Activated B cell treated with CpG ODN at 0.5 μM for 24 hours (primary cell): ENCODE measurements around the gene CCDC73. TPM values are rescaled to one million over a fixed set of nuclear protein-coding genes. Genes with fewer than 3 reads are reported as not detected.

ENCODE experiments used
- ATAC-seq: fragments of 200-7000 bp; cut with Tn5 transposase; one replicate; pipeline ENCODE4 v1.10.0; 2021; ENCODE audit warnings: low read depth, mild to moderate bottlenecking, moderate library complexity
- CTCF ChIA-PET: fragments of 350-600 bp; sonication (Branson Sonifier 250); formaldehyde crosslinking; loops from one replicate; lab custom pipeline; 2021; ENCODE audit warnings: antibody characterized with exemption; lab: Charles Lee
- POLR2A ChIA-PET: fragments of 350-600 bp; sonication (Branson Sonifier 250); formaldehyde crosslinking; loops from one replicate; lab custom pipeline; 2021; ENCODE audit warnings: antibody characterized with exemption; lab: Charles Lee
- DNase-seq: peaks from one replicate; pipeline ENCODE4 v3.0.0; 2022
- H3K27ac Mint-ChIP-seq: one replicate; pipeline ENCODE4 v1.8.0; 2020; ENCODE audit warnings: mixed read lengths
- H3K27me3 Mint-ChIP-seq: one replicate; pipeline ENCODE4 v1.8.0; 2021; ENCODE audit warnings: mixed read lengths
- H3K36me3 Mint-ChIP-seq: one replicate; pipeline ENCODE4 v1.8.0; 2021; ENCODE audit warnings: low read depth, mixed read lengths
- H3K4me1 Mint-ChIP-seq: one replicate; pipeline ENCODE4 v1.8.0; 2021; ENCODE audit warnings: mixed read lengths
- H3K4me3 Mint-ChIP-seq: one replicate; pipeline ENCODE4 v1.8.0; 2020; ENCODE audit warnings: mild to moderate bottlenecking, mixed read lengths
- H3K9me3 Mint-ChIP-seq: one replicate; pipeline ENCODE4 v1.8.0; 2020; ENCODE audit warnings: mixed read lengths
- CTCF ChIP-seq: fragments of 200-600 bp; IDR thresholded peaks from one replicate; pipeline ENCODE4 v1.8.0; 2022; ENCODE audit warnings: antibody characterized with exemption, mild to moderate bottlenecking
- intact Hi-C: fragments of 100-400 bp; cut with micrococcal nuclease; formaldehyde crosslinking; loops from one replicate; pipeline ENCODE4 v1.15.1; 2024
- total RNA-seq: library from RNA; stranded (reverse); gene quantifications from 2 replicates; pipeline ENCODE4 v1.2.3, GENCODE V29; 2022

CCDC73 gene
- total RNA-seq, 1 donor from 2014 or later, result 0.07 TPM

- Mint-ChIP-seq H3K27me3 (peaks cover 3% of the 10 kb centered on the region), H3K9me3 (no peaks in the 10 kb centered on the region), H3K4me3 (no peak overlapping the region), H3K27ac (no peak overlapping the region), H3K36me3 (no peaks in the 10 kb centered on the region), H3K4me1 (no peaks in the 10 kb centered on the region)
- intact Hi-C loops, result no loop called here
- no peak for DNase-seq
- CTCF ChIA-PET, result no interaction called here
- POLR2A ChIA-PET, result no interaction called here
- no peak for TF ChIP-seq CTCF
- no peak for ATAC-seq
Observed at GRCh38 chr11:32836946-32837345, 42.5 kb upstream of the CCDC73 start.

GRCh38 chr11:32833921-32834320 lies 39.5 kb upstream of the CCDC73 start:
- ChIA-PET POLR2A (no interaction called here), CTCF (no interaction called here)
- H3K4me1 Mint-ChIP-seq, result peaks cover 11% of the 10 kb centered on the region
- H3K27ac Mint-ChIP-seq, result no peak overlapping the region
- no peak overlapping the region for H3K4me3 Mint-ChIP-seq
- peaks cover 13% of the 10 kb centered on the region for H3K27me3 Mint-ChIP-seq
- H3K9me3 Mint-ChIP-seq, result no peaks in the 10 kb centered on the region
- ATAC-seq (no peak), DNase-seq (no peak)
- no peak for TF ChIP-seq CTCF
- intact Hi-C loops, result no loop called here
- H3K36me3 Mint-ChIP-seq, result no peaks in the 10 kb centered on the region

- intact Hi-C loops, result no loop called here
- CTCF ChIA-PET, result no interaction called here
- Mint-ChIP-seq H3K27me3 (peaks cover 13% of the 10 kb centered on the region), H3K4me3 (no peak overlapping the region), H3K4me1 (peaks cover 12% of the 10 kb centered on the region), H3K27ac (no peak overlapping the region), H3K9me3 (no peaks in the 10 kb centered on the region), H3K36me3 (no peaks in the 10 kb centered on the region)
- DNase-seq (no peak), ATAC-seq (no peak)
- POLR2A ChIA-PET, result no interaction called here
- no peak for TF ChIP-seq CTCF
Observed at GRCh38 chr11:32831221-32831620, 36.8 kb upstream of the CCDC73 start.

GRCh38 chr11:32830796-32831195 lies 36.3 kb upstream of the CCDC73 start:
- peaks cover 13% of the 10 kb centered on the region for H3K27me3 Mint-ChIP-seq
- TF ChIP-seq CTCF, result no peak
- DNase-seq (no peak), ATAC-seq (no peak)
- intact Hi-C loops, result no loop called here
- peaks cover 12% of the 10 kb centered on the region for H3K4me1 Mint-ChIP-seq
- H3K9me3 Mint-ChIP-seq, result no peaks in the 10 kb centered on the region
- H3K36me3 Mint-ChIP-seq, result no peaks in the 10 kb centered on the region
- H3K27ac Mint-ChIP-seq, result no peak overlapping the region
- POLR2A ChIA-PET, result no interaction called here
- CTCF ChIA-PET, result no interaction called here
- peak overlapping the region; percentile 72 for H3K4me3 Mint-ChIP-seq

GRCh38 chr11:32830413-32830738 lies 35.9 kb upstream of the CCDC73 start:
- ATAC-seq (no peak), DNase-seq (no peak)
- Mint-ChIP-seq H3K27ac (no peak overlapping the region), H3K4me3 (peak overlapping the region; percentile 72), H3K36me3 (no peaks in the 10 kb centered on the region), H3K9me3 (no peaks in the 10 kb centered on the region), H3K27me3 (peaks cover 13% of the 10 kb centered on the region), H3K4me1 (peaks cover 12% of the 10 kb centered on the region)
- CTCF ChIA-PET, result no interaction called here
- no peak for TF ChIP-seq CTCF
- intact Hi-C loops, result no loop called here
- POLR2A ChIA-PET, result no interaction called here
